GM18867 (cell line): ENCODE data around the gene VPS13A.

Experiments used
- ATAC-seq: cut with Tn5 transposase; IDR thresholded peaks from one replicate; pipeline ENCODE4 v1.9.1; 2021; ENCODE audit warnings: mild to moderate bottlenecking, moderate library complexity; ENCODE audit not compliant: unreplicated experiment

VPS13A gene

GRCh38 chr9:77454663-77455062 is 277.3 kb downstream of the VPS13A start:
- no peak for ATAC-seq

DNA sequence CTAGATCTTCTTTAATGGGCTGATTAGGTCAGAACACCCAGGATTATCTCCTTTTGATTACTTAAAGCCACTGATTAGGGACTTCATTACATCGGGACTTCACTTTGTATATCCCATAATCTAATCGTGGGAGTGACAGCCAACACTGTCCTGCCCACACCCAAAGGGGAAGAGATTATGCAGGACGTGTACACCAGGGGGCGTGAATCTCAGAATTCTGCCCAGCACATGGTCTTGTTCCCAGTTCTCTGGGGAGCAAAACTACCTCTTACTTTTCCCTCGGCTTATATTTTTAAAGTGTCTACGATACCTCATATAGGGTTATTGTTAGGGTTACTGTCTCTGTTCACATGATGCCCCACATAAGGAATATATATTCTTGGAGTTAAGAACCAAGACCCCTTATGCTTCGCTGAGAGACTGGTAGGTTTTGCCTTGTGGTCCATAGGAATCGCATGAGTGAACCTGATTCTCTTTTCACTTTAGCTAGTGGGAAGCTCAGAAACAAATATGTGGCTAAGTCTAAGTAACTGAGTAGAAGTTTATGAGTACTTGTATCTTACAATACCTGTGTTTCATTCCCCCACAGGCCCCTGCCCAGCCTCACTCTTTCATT is 278.1 kb downstream of the VPS13A start:
- peak; percentile 65 for ATAC-seq

- ATAC-seq = peak; percentile 76
These were observed 279.6 kb downstream of the VPS13A start for GRCh38 chr9:77456829-77457437.

DNA sequence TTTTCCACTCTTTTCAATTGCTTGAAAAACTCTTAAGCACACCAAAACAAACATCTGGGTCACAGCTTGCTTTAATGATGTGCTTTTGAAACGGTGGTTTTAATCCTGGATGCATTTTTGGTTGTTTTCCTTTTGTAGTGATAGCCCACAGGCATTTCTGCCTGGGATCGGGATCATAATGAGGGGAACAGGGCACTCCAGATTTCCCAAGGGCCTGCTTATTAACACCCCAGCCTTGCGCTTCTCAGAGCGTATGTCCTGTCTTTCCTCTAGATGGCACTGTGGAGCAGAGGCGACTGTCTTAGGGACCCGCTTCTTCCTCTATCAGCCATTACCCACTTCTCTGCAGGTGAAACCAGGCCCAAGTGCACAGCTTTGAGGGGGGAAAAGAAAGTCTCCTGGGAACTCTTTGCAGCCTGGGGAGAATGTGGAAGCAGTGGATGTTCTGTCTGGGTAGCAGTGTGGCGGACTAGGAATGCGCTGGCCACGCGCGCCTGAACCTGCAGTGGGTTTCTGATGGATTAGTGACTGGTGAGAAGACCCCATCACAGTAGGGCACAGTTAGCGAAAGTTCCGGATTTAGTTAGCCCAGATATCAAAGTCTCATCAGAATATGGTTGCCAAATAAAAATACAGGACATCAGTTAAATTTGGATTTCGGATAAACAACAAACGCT is 280.7 kb downstream of the VPS13A start:
- peak; percentile 85 for ATAC-seq

DNA sequence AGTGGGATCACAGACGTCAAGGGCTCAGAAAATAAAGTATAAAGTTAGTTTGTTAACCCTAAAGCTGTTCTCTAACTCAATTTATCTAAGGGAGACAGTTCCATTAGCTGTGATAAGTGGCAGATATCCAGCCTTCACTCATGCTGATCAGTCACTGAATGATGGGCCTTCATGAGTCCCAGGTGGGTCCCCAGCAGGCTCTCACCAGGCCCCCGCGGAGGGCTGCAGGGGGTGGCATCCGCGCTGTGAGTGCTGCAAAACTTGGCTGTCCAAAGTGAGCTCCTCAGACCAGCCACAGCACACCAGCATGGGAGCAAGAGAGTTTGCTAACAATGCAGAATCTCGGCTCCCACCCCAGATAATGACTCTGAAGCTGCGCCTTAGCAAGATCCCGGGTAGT is 283.6 kb downstream of the VPS13A start:
- no peak for ATAC-seq

- no peak for ATAC-seq
These were observed 284.7 kb downstream of the VPS13A start for GRCh38 chr9:77462066-77462465.

DNA sequence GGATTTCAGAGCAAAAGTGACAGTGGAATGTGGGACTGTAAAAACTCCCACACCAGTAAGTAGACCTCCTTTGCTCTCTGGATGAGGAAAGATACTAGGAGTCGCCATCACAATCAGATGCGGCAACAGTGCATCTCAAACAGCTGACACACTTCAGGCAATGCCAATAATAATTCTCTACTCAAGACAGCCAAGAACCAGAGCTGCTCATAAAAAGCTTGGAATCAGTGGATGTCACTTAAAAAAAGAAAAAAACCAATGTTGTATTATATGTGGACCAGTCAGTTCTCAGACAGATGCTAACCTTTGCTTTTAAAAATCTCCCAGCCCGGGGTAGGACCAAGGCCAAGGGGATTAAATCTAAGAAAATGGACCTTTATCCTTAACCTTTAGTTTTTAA is 285.8 kb downstream of the VPS13A start:
- ATAC-seq = no peak

DNA sequence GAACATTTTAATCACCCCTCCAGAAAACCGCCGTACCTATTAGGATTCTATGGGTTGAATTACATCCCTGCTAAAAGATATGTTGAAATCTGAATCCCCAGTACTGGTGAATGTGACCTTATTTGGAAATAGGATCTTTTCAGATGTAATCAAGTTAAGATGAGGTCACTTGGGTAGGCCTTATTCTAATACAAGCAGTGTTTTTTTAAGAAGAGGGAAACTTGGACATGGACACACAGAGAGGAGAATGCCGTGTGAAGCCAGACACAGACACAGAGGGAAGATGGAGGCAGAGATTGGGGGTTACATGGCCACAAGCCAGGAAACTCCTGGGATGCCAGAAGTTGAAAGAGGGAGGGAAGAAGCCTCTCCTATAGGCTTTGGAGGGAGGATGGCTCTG is 287.3 kb downstream of the VPS13A start:
- ATAC-seq = no peak

DNA sequence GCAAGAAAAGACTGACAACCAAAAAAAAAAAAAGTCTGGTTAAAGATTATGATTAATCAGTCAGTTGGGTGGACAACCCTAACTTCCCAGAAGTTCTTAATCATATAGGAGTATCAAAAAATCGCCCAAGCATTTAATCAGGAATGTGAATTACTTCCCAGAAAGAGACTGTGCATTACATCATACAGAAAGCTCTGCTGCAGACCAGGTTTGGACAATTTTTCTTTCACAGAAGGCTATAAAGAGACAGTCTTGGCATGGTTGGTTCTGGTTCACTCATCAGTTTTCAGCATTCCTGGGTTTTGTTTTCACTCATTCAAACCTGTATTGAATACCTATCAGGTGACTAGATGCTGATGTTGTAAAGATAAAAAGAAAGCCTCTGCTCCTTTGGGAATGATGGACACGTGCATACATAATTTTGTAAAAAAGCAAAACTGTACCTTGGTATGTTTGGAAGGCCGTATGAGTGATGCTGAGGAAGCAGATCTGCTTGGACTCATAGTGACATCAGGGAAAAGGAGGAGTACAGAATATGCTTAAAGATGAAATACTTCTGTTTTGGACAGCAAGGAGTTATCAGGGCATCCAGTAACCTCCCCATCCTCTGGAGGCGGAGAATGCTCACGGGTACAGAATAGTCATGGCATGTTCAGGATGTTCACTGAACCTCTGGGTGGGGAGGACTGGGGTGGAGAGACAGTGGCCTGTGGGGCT is 292.3 kb downstream of the VPS13A start:
- ATAC-seq = no peak
